ENCODE data around the gene AKR1C8.

AKR1C8 gene

GRCh38 chr10:5107860-5108526, 77.0 kb downstream of the AKR1C8 start (continued):
- TF ChIP-seq OSR1 (CRISPR knock-in tag; IDR thresholded peaks at IDR 0.05) = no peak
- no peak for TF ChIP-seq ZNF565 (CRISPR knock-in tag; conservative IDR thresholded peaks at IDR 0.05; ENCODE audit: low read depth)

- no peak for ATAC-seq
These were observed 78.4 kb downstream of the AKR1C8 start for GRCh38 chr10:5106553-5106952.

GRCh38 chr10:5105626-5106025, 79.3 kb downstream of the AKR1C8 start:
- no peak for ATAC-seq
- TF ChIP-seq TCF4 (CRISPR knock-in tag; IDR thresholded peaks at IDR 0.05; ENCODE audit: borderline replicate concordance) (no peak), ZC3H10 (CRISPR knock-in tag; IDR thresholded peaks at IDR 0.05) (no peak), RARB (CRISPR knock-in tag; IDR thresholded peaks at IDR 0.05) (no peak), GLIS3 (CRISPR knock-in tag; IDR thresholded peaks at IDR 0.05) (no peak), TSHZ2 (CRISPR knock-in tag; IDR thresholded peaks at IDR 0.05) (no peak), CSDC2 (CRISPR knock-in tag; IDR thresholded peaks at IDR 0.05) (no peak), ISL1 (CRISPR knock-in tag; IDR thresholded peaks at IDR 0.05) (no peak)

More at GRCh38 chr10:5106553-5106952, 78.4 kb downstream of the AKR1C8 start:
- TF ChIP-seq TOX (CRISPR knock-in tag; IDR thresholded peaks at IDR 0.05; ENCODE audit: borderline replicate concordance) (no peak), CSDC2 (CRISPR knock-in tag; IDR thresholded peaks at IDR 0.05) (no peak), GLIS3 (CRISPR knock-in tag; IDR thresholded peaks at IDR 0.05) (no peak), ZNF70 (CRISPR knock-in tag; IDR thresholded peaks at IDR 0.05) (no peak), ISL1 (CRISPR knock-in tag; IDR thresholded peaks at IDR 0.05) (no peak), BACH2 (CRISPR knock-in tag; IDR thresholded peaks at IDR 0.05; ENCODE audit: borderline replicate concordance) (no peak), PATZ1 (CRISPR knock-in tag; IDR thresholded peaks at IDR 0.05; ENCODE audit: borderline replicate concordance) (no peak), TSHZ2 (CRISPR knock-in tag; IDR thresholded peaks at IDR 0.05) (no peak), ZNF8 (CRISPR knock-in tag; IDR thresholded peaks at IDR 0.05) (no peak), ARNTL (CRISPR knock-in tag; IDR thresholded peaks at IDR 0.05; ENCODE audit: borderline replicate concordance, low read depth) (no peak), OSR1 (CRISPR knock-in tag; IDR thresholded peaks at IDR 0.05) (no peak), ZFP30 (CRISPR knock-in tag; IDR thresholded peaks at IDR 0.05) (no peak), TCF4 (CRISPR knock-in tag; IDR thresholded peaks at IDR 0.05; ENCODE audit: borderline replicate concordance) (no peak), ZFP3 (CRISPR knock-in tag; IDR thresholded peaks at IDR 0.05) (no peak), PPARA (CRISPR knock-in tag; IDR thresholded peaks at IDR 0.05; ENCODE audit: borderline replicate concordance) (no peak)
- TF ChIP-seq, protein P1, sequence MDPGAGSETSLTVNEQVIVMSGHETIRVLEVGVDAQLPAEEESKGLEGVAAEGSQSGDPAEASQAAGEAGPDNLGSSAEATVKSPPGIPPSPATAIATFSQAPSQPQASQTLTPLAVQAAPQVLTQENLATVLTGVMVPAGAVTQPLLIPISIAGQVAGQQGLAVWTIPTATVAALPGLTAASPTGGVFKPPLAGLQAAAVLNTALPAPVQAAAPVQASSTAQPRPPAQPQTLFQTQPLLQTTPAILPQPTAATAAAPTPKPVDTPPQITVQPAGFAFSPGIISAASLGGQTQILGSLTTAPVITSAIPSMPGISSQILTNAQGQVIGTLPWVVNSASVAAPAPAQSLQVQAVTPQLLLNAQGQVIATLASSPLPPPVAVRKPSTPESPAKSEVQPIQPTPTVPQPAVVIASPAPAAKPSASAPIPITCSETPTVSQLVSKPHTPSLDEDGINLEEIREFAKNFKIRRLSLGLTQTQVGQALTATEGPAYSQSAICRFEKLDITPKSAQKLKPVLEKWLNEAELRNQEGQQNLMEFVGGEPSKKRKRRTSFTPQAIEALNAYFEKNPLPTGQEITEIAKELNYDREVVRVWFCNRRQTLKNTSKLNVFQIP (CRISPR knock-in tag; IDR thresholded peaks at IDR 0.05; ENCODE audit: borderline replicate concordance, low read depth) = no peak
- TF ChIP-seq, protein P2, sequence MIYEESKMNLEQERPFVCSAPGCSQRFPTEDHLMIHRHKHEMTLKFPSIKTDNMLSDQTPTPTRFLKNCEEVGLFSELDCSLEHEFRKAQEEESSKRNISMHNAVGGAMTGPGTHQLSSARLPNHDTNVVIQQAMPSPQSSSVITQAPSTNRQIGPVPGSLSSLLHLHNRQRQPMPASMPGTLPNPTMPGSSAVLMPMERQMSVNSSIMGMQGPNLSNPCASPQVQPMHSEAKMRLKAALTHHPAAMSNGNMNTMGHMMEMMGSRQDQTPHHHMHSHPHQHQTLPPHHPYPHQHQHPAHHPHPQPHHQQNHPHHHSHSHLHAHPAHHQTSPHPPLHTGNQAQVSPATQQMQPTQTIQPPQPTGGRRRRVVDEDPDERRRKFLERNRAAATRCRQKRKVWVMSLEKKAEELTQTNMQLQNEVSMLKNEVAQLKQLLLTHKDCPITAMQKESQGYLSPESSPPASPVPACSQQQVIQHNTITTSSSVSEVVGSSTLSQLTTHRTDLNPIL (CRISPR knock-in tag; IDR thresholded peaks at IDR 0.05; ENCODE audit: low read depth) = no peak
- TF ChIP-seq, protein P3, sequence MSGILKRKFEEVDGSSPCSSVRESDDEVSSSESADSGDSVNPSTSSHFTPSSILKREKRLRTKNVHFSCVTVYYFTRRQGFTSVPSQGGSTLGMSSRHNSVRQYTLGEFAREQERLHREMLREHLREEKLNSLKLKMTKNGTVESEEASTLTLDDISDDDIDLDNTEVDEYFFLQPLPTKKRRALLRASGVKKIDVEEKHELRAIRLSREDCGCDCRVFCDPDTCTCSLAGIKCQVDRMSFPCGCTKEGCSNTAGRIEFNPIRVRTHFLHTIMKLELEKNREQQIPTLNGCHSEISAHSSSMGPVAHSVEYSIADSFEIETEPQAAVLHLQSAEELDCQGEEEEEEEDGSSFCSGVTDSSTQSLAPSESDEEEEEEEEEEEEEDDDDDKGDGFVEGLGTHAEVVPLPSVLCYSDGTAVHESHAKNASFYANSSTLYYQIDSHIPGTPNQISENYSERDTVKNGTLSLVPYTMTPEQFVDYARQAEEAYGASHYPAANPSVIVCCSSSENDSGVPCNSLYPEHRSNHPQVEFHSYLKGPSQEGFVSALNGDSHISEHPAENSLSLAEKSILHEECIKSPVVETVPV (CRISPR knock-in tag; IDR thresholded peaks at IDR 0.05) = no peak
